Stimulated activated CD8-positive, alpha-beta memory T cell treated with anti-CD3 and anti-CD28 coated beads, Interleukin-4, amount 100 ng/mL, for 4 hours (primary cell): ENCODE data around the gene ITGAV.

ENCODE experiments used
- DNase-seq, 2 donors: peaks; one replicate each; pipeline ENCODE4 v3.0.0-alpha.2; 2020; ENCODE audit warnings: low read depth in 2 of 2, low spot score in 1 of 2

The ITGAV gene

DNA sequence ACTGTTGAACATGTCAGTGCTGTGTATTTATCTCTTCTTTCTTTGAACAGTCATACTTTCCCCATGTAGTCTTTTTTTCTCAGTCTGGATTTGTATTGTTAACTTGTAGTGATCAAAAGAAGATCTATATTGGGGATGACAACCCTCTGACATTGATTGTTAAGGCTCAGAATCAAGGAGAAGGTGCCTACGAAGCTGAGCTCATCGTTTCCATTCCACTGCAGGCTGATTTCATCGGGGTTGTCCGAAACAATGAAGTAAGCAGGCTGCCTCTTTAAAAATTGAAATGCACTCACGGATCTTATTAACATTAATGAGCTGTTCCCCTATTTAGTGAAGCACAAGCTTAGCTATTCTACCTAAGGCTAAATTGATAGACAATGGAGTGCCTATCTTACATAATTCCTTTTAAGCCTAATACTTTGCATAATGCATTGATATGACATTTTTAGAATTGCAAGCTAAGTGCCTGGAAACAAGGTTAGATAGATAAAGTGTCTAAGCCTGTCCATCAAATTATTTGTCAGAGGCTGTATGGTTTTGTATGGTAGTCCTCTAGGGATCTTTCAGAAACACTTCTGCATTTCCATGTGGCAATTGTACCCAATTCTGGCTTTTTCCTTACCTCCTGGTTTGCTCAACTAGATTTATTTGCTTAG, 74.7 kb downstream of the ITGAV start:
- no peak for DNase-seq

DNA sequence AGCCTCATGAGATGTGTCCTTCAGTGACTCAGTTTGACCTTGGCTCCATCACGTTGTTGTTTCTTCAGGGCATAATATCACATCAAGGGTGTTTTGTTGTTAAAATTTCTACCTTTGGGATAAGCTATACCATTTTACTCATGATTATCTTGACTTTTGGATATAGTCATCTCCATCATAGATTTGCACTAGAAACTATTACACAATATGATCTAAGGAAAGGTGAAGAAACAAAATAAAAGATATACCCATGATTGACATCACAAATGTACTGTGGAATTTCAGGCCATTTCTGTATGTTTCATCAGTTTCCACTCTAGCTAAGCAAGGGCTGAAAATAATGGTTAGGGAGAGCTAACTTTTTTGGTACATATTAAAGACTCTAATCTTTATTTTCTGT, 79.3 kb downstream of the ITGAV start:
- no peak for DNase-seq

- no peak for DNase-seq
Measured at GRCh38 chr2:186670831-186671230, 81.0 kb downstream of the ITGAV start.

DNA sequence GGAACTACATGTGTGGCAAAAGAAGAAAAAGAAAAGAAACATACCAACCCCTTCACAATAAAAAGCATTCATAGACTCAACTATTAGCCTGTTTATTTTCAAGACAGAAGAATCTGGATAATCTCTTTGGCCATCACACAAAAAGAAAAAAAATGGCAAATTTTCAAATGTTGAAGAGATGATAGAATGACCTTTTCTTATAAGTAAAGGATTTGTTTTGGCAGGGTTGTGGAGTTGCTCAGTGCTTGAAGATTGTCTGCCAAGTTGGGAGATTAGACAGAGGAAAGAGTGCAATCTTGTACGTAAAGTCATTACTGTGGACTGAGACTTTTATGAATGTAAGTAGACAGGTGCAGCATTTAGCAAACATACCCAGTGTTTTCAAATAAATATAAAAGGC, 85.5 kb downstream of the ITGAV start:
- no peak for DNase-seq

DNA sequence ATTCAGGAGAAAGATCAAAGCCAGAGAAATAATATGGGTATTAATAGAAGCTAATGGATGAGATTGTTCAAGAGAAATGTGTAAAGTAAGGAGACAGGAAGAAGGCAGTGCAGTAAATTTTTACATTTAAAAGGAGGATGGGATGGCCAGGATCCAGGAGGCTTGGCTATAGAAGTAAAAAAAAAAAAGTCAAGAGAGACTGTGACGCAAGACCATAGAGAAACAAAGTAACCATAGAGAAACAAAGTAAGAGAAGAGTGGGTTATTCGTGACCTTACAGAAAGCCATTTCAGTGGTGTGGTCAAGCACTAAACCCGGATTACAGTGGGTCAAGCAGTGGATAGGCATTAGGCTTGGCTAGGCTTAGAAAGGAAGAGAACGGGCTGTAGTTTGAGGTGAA, 93.5 kb downstream of the ITGAV start:
- DNase-seq = no peak

DNA sequence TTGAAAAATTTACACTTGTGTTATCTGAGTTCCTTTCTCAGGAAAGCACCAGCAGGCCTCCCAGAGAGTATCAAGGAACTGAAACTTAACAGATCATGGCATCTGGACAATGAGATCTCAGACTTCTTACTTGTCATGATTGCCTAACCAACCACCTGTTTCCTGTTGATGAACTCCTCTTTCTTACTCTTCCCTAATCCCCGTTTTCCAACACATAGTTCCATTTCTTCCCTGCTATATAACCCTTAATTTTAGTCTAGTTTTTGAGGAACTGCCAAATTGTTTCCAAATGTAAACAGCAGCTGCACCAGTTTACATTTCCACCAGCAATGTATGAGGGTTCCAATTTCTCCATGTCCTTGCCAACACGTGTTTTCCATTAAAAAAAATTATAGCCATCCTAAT, 98.0 kb downstream of the ITGAV start:
- DNase-seq = no peak

GRCh38 chr2:186688813-186689212, 99.0 kb downstream of the ITGAV start:
- DNase-seq = no peak

DNA sequence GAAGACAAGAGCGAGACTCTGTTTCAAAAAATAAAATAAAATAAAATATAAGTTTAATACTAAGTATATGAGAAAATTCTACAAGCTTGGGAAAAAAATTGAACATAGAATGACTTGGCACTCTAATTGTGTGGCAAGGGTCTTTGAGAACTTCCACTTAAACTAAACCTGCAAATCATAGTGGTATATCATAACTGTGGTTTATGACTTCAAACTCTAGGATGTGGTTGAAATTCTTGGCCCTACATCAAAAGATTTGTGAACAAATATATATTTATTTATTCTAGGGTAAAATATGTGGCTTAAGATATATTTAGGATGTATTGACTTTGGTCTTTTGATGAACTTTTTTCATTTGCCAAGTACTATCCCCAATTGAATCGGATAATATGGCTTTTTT, 100.9 kb downstream of the ITGAV start:
- DNase-seq = no peak

DNA sequence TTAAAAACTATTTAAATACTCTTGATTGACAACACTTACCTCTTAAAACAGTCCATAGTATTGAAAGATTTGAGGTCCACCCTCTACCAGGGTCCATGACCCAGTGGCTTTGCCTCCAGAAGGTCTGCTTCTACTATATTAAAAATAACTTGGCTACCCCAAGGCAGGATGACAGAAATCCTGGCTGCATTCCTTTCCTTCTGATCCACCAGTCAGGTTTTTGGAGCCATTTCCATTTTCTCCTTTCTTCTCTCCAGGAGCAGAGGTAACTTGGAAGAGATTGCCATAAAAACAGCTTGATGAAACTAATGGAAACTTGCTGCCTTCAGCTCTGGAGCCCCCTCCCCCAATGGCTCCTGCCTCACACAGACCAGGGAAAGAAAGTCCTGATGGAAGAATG, 101.4 kb downstream of the ITGAV start:
- no peak for DNase-seq

- DNase-seq = no peak
Measured at GRCh38 chr2:186691900-186692299, 102.0 kb downstream of the ITGAV start.

DNA sequence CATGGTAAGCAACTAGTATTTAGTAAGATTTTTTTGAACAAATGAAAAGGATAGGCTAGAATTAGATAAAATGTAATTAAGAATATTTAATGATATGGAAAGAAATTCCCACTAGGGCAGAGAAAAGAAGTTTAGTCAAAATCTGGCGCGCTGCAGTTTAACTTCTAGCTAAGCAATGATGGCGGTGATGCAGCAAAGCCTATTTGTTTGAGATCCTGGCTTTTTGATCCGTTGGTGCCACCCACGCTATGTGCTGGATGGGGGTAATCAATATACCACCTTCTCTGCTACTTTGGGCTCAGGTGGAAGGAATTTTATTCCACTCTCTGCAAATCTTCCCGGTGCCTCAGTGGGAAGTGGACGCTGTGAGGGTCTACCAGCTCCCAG, 103.6 kb downstream of the ITGAV start:
- no peak for DNase-seq

DNA sequence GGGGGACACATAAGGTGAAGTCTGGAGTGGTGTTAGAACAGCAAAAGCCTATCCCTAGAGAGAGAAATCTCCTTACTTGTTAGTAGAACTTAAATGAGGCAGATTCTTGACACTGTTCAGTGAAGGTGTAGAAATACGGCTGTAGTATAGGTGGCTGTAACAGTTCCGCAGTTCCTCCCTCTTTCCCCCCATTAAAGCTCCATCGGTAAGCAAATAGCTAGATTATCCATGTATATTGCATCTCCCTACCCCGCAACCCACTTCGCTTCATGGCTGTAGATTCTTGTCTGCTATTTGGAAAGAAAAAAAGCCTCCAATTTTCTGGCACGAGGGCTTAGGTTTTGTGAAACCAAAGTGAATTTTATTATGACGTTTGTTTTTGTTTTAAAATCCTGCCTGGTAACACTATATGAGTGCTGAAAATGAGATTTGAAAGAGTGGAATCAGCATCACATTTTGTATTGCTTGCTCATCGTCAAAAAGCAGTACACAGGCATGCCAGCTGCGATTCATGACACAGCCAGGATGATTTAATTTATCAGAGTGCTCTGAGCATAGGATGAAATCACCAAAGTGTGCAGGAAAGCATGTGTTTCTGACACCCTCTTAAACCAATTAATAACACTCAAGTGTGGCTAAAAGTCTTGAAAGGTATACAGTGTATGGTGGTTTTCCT, 105.4 kb downstream of the ITGAV start:
- no peak for DNase-seq

DNA sequence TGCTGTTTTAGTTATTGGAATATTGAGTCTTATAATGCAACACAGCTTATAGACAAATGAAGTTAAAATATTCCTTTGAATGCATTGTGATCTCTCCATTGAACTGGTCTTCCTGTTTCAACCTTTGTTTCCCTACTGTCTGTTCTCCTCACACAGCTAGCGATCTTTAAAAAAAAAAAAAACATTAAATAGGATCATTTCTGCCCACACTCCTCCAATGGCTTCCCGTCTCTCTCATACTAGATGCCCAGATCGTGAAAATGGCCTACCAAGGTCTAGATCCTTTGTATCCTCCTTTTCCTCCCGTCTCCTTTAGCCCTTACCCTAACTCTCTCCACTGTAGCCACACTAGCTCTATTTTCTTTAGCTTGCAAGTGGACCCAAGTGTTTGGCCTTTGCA, 106.4 kb downstream of the ITGAV start:
- no peak for DNase-seq

- DNase-seq = no peak
Measured at GRCh38 chr2:186696804-186697203, 106.9 kb downstream of the ITGAV start.

- no peak for DNase-seq
Measured at GRCh38 chr2:186697536-186697935, 107.7 kb downstream of the ITGAV start.

- DNase-seq = no peak
Measured at GRCh38 chr2:186699742-186700141, 109.9 kb downstream of the ITGAV start.

GRCh38 chr2:186702006-186702405, 112.2 kb downstream of the ITGAV start:
- no peak for DNase-seq

DNA sequence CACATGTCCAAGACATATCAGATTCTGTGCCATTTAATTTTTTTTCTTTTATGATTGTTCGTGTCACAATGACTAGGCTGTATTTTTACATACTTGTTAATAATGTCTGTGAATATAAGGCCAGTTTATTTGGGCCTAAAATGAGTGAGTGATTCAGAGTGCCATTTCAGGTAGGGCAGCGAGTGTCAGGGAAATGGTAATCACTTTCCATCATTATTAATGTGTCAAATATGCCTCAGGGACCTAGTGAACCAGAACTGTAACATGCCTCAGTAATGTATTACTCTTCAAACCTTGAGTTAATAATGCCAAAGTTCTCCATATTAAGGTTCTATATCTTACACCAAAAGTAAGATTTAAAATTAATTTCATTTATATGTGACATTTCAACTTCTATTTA, 112.6 kb downstream of the ITGAV start:
- DNase-seq = no peak

DNA sequence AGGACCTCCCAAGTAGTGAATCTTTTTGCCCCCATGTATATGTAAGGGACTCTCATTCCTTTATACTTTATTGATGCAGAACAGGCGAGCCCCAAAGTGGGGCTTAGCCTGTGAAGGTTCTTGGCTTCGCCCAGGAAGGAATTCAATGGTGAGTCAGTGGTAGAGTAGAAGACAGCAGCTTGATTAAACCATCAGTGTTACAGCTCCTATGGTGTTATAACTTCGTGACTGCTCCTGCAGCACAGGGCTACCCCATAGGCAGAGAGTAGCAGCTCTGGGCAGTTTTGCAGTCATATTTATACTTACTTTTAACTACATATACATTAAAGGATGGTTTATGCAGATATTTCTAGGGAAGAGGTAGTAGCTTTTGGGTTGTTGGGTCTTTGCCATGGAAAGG, 115.0 kb downstream of the ITGAV start:
- DNase-seq = no peak

DNA sequence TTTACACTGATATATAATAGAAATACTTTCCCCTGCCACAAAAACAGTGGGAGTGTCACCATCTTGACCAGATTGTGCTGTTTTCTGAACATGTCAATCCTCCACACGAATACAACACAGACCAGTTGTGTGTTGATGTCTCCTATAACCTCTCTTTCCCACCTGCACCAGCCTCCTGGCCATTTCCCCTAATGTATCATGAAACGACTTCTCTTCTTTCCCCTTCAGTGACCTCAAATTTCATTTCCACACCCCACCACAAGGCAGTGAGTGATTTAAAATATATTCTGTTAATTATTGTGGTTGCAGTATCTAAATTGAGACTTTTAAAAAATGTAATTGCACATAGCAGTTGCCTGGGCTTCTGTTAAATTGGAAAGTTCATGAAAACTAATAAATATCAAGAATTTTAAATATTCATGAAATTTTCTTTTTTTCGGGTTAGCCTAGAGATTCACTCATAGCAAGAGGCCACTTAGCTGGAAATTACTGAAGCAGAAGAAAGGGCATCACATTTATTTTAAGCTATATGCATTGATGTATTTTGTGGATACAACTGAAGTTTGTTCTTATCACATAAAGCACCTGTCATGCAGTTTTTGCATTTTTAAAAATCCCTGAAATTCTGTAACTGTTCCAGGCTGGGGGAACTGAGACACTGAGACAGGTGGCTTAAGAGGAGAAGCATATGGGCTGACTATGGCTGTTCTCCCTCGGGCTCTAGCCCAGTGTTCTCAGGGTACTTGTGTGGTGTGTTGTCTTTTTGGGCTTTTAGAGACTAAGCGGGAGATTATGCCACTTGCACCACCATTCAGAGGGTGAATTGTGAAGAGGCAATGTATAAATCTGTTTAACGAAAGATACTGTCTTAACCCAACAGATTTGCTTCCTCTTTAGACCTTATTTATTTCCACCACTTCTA, 119.9 kb downstream of the ITGAV start:
- no peak for DNase-seq

DNA sequence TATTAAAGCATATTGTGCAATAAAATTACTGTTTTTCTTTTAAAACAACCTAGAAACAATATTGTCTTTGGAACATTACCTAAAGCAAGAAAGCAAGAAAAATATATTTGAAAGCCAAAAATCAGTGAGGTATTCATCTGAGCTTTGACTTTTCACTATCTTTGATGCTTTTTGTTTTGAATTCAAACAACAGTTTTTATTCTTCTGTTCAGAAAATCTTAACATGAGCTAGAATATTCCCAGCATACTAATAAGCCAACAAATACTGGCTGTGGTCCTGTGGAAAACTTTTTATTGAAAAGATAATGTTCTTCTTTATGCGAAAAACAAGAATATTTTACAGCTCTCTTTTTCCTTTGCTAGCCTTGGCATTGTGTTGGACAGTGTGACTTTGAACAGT, 123.8 kb downstream of the ITGAV start:
- DNase-seq = no peak

DNA sequence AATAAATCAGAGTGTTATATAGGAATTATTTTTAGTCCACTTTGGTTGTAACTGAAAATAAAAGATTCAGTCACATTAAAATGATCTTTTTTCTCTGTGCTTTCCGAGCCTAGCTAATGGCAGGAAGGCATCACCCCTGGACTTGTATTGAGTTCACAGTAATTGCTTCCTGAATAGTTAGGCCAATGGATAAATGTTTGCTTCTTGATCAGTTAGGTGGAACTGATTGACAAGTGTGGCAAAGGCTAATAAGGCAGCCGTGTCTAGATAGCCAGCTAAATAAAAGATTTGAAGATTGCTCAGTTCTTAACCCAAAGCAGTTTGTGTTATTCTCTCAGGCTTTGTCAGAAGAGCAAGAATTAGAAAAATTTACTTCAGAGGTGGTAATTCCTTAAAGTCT, 124.8 kb downstream of the ITGAV start:
- DNase-seq = no peak
